GM12875 (cell line): ENCODE data around the gene NIFK.
"Not testable (repeated sequence)": the region's sequence is repeated elsewhere in the genome, so short reads cannot be mapped to it uniquely, and the experiment has no call there.

Source experiments
- H3K4me3 ChIP-seq: one replicate; pipeline ENCODE4 v1.5.1; 2011; ENCODE audit warnings: low read depth, low read length, control low read depth
- CTCF ChIP-seq: IDR thresholded peaks from 2 replicates; pipeline ENCODE4 v1.5.1; 2011; ENCODE audit warnings: low read depth, mild to moderate bottlenecking, control low read depth, inconsistent platforms, low read length, moderate library complexity, borderline replicate concordance; ENCODE audit not compliant: insufficient read depth

Gene NIFK

GRCh38 chr2:121754851-121755236, 18.2 kb upstream of the NIFK start:
- H3K4me3 ChIP-seq: peak overlapping the region; percentile 53
- no peak for TF ChIP-seq CTCF

- peak; percentile 39; the same call in 1 of the 2 replicates for TF ChIP-seq CTCF
- no peak overlapping the region for H3K4me3 ChIP-seq
These were observed 11.5 kb upstream of the NIFK start for GRCh38 chr2:121748202-121748601.

- no peak for TF ChIP-seq CTCF
These were observed 9.4 kb upstream of the NIFK start for GRCh38 chr2:121746071-121746578.

GRCh38 chr2:121741450-121741849, 4.8 kb upstream of the NIFK start:
- no peak overlapping the region for H3K4me3 ChIP-seq
- no peak for TF ChIP-seq CTCF

More at GRCh38 chr2:121746071-121746578, 9.4 kb upstream of the NIFK start:
- H3K4me3 ChIP-seq: no peak overlapping the region

- no peak for TF ChIP-seq CTCF
- no peak overlapping the region for H3K4me3 ChIP-seq
These were observed 4.3 kb upstream of the NIFK start for GRCh38 chr2:121740973-121741372.

- TF ChIP-seq CTCF: no peak
- H3K4me3 ChIP-seq: peak overlapping the region; percentile 98
These were observed 574 bp downstream of the NIFK start for GRCh38 chr2:121736140-121736461.

GRCh38 chr2:121735518-121736074, 1.1 kb downstream of the NIFK start:
- peak overlapping the region; percentile 98 for H3K4me3 ChIP-seq
- TF ChIP-seq CTCF: no peak

- not testable (repeated sequence) for H3K4me3 ChIP-seq
These were observed 2.1 kb downstream of the NIFK start for GRCh38 chr2:121734544-121734943.
